HG02938 (cell line): Measurements from ENCODE around the gene RELCH.
A peak's percentile ranks its signal among the peaks of the same experiment; 100 is the strongest.

Source experiments
- ATAC-seq: cut with Tn5 transposase; IDR thresholded peaks from one replicate; pipeline ENCODE4 v1.9.1; 2021; ENCODE audit warnings: mild to moderate bottlenecking, moderate library complexity; ENCODE audit not compliant: unreplicated experiment

The RELCH gene

GRCh38 chr18:62249478-62250097 lies 62.5 kb downstream of the RELCH start:
- ATAC-seq: peak; percentile 70

GRCh38 chr18:62250475-62250874 lies 63.4 kb downstream of the RELCH start:
- no peak for ATAC-seq

GRCh38 chr18:62258093-62258492 lies 71.0 kb downstream of the RELCH start:
- ATAC-seq: no peak

- peak; percentile 54 for ATAC-seq
Observed at GRCh38 chr18:62258616-62259015, 71.6 kb downstream of the RELCH start.

GRCh38 chr18:62262061-62262460 lies 75.0 kb downstream of the RELCH start:
- ATAC-seq: no peak

GRCh38 chr18:62264984-62265383 lies 77.9 kb downstream of the RELCH start:
- ATAC-seq: no peak

GRCh38 chr18:62277045-62277444 lies 90.0 kb downstream of the RELCH start:
- no peak for ATAC-seq

- no peak for ATAC-seq
Observed at GRCh38 chr18:62279561-62279960, 92.5 kb downstream of the RELCH start.

- no peak for ATAC-seq
Observed at GRCh38 chr18:62280058-62280457, 93.0 kb downstream of the RELCH start.

GRCh38 chr18:62280786-62281185 lies 93.7 kb downstream of the RELCH start:
- no peak for ATAC-seq

- no peak for ATAC-seq
Observed at GRCh38 chr18:62281684-62282083, 94.6 kb downstream of the RELCH start.

- ATAC-seq: no peak
Observed at GRCh38 chr18:62282188-62282629, 95.2 kb downstream of the RELCH start.

GRCh38 chr18:62284637-62285036 lies 97.6 kb downstream of the RELCH start:
- no peak for ATAC-seq

GRCh38 chr18:62285281-62285680 lies 98.2 kb downstream of the RELCH start:
- ATAC-seq: no peak

GRCh38 chr18:62287781-62288664 lies 101.0 kb downstream of the RELCH start:
- peak; percentile 29 for ATAC-seq

- ATAC-seq: peak; percentile 69
Observed at GRCh38 chr18:62288665-62289008, 101.6 kb downstream of the RELCH start.

GRCh38 chr18:62289047-62289446 lies 102.0 kb downstream of the RELCH start:
- peak; percentile 71 for ATAC-seq

GRCh38 chr18:62294073-62294472 lies 107.0 kb downstream of the RELCH start:
- no peak for ATAC-seq

GRCh38 chr18:62300359-62300963 lies 113.4 kb downstream of the RELCH start:
- no peak for ATAC-seq

GRCh38 chr18:62301322-62301721 lies 114.3 kb downstream of the RELCH start:
- ATAC-seq: no peak

- no peak for ATAC-seq
Observed at GRCh38 chr18:62312851-62313250, 125.8 kb downstream of the RELCH start.
